Measurements from ENCODE around the gene PITPNM1. TPM values are rescaled to one million over a fixed set of nuclear protein-coding genes. Genes with fewer than 3 reads are reported as not detected.

Gene PITPNM1
- total and polyA plus RNA-seq, 2 of the 13 experiments (the other 11 are each of a cell fraction or from before 2014, with no cell fraction given) = 8.2 to 8.5 TPM

- TF ChIP-seq HMGXB3 (CRISPR knock-in tag; IDR thresholded peaks at IDR 0.05; ENCODE audit: borderline replicate concordance) = peak; percentile 98
- TF ChIP-seq TCF7 (IDR thresholded peaks at IDR 0.05; ENCODE audit: low read depth) = no peak
- TF ChIP-seq PHF21A (CRISPR knock-in tag; IDR thresholded peaks at IDR 0.05) = no peak
- TF ChIP-seq ATM (IDR thresholded peaks at IDR 0.05; ENCODE audit: borderline replicate concordance) = no peak
- 0 out of 2 replicates have a peak, but pooled peaks have one; percentile 62 for TF ChIP-seq REXO4 (CRISPR knock-in tag; IDR thresholded peaks at IDR 0.05; ENCODE audit: borderline replicate concordance)
- no peak for TF ChIP-seq HNRNPH1 (optimal IDR thresholded peaks at IDR 0.05; ENCODE audit: low read depth, low read length)
- TF ChIP-seq NFKBIZ (CRISPR knock-in tag; IDR thresholded peaks at IDR 0.05) = peak; percentile 97
- peak; percentile 84; the same call in 1 of the 2 replicates for TF ChIP-seq ZNF484 (CRISPR knock-in tag; IDR thresholded peaks at IDR 0.05; ENCODE audit: borderline replicate concordance, low read depth)
- TF ChIP-seq NFE2L1 (CRISPR knock-in tag; IDR thresholded peaks at IDR 0.05; ENCODE audit: borderline replicate concordance) = no peak; the same call in 1 of the 2 replicates
- peak; percentile 90 for TF ChIP-seq ZNF256 (CRISPR knock-in tag; conservative IDR thresholded peaks at IDR 0.05)
- TF ChIP-seq HDAC2 (CRISPR knock-in tag; IDR thresholded peaks at IDR 0.05) = peak; percentile 79
- TF ChIP-seq PITX1 (CRISPR knock-in tag; IDR thresholded peaks at IDR 0.05) = peak; percentile 73
- peak; percentile 57; the same call in 1 of the 2 replicates for TF ChIP-seq KMT2A (CRISPR knock-in tag; IDR thresholded peaks at IDR 0.05)
- TF ChIP-seq REPIN1 (CRISPR knock-in tag; IDR thresholded peaks at IDR 0.05; ENCODE audit: borderline replicate concordance, low read depth) = peak; percentile 99
- no peak for TF ChIP-seq ZNF691 (CRISPR knock-in tag; IDR thresholded peaks at IDR 0.05; ENCODE audit: borderline replicate concordance, low read depth)
- peak; percentile 93 for TF ChIP-seq ZNF773 (CRISPR knock-in tag; IDR thresholded peaks at IDR 0.05; ENCODE audit: borderline replicate concordance)
- peak; percentile 81; the same call in 1 of the 2 replicates for TF ChIP-seq ZFP37 (CRISPR knock-in tag; IDR thresholded peaks at IDR 0.05; ENCODE audit: borderline replicate concordance)
- peak; percentile 82 for TF ChIP-seq ZNF44 (CRISPR knock-in tag; IDR thresholded peaks at IDR 0.05)
- TF ChIP-seq FOXO4 (CRISPR knock-in tag; conservative IDR thresholded peaks at IDR 0.05) = peak; percentile 99
- peak; percentile 99 for TF ChIP-seq ZNF704 (CRISPR knock-in tag; IDR thresholded peaks at IDR 0.05; ENCODE audit: borderline replicate concordance)
- no peak for TF ChIP-seq NCOR1 (IDR thresholded peaks at IDR 0.05; ENCODE audit: borderline replicate concordance, low read length)
Measured at GRCh38 chr11:67482827-67483798, 22.1 kb downstream of the PITPNM1 start, which contains the start of gene AIP (continued).

All from HepG2 (cell line).